ENCODE data around the gene IGF2BP1. TPM values are rescaled to one million over a fixed set of nuclear protein-coding genes. Genes with fewer than 3 reads are reported as not detected.

IGF2BP1 gene
- total and polyA plus RNA-seq, 2 of the 8 experiments (the other 6 are each of a cell fraction or from before 2014, with no cell fraction given): 41.6 to 513 TPM

GRCh38 chr17:49036270-49036626, 39.1 kb downstream of the IGF2BP1 start:
- CTCF ChIA-PET (ENCODE audit: partially characterized antibody): interaction anchor here (0.6 to 10.6 kb wide), 38 partner anchors 9 to 400 kb away, joined by 3 to 222 read pairs (median 7); partner anchors contain the start of genes ATP5MC1, IGF2BP1, SNF8 and UBE2Z
- Histone ChIP-seq H3K9ac (replicated peaks in 1 of 4; ENCODE audit: extremely low read depth in 1 of 4, low read depth in 3 of 4, low read length in 3 of 4) (no peak overlapping the region), H3K27ac (ENCODE audit: low read depth, low read length) (no peak overlapping the region), H2BK15ac (ENCODE audit: low read length) (no peak overlapping the region), H2BK20ac (ENCODE audit: low read length) (no peak overlapping the region), H3K4ac (replicated peaks; ENCODE audit: insufficient read length, low read depth, low read length) (no peak overlapping the region), H3K23me2 (ENCODE audit: low read depth, low read length) (no peaks in the 10 kb centered on the region), H3K56ac (replicated peaks; ENCODE audit: insufficient read length, low read depth, low read length) (no peak overlapping the region), H3K14ac (ENCODE audit: insufficient read length) (no peak overlapping the region), H3K9me3 (ENCODE audit: insufficient read depth in 2 of 2, low read depth in 1 of 2, low read length in 1 of 2) (no peaks in the 10 kb centered on the region), H3K23ac (ENCODE audit: insufficient read length) (no peak overlapping the region), H3K79me2 (ENCODE audit: control insufficient read depth in 1 of 2, insufficient read depth in 2 of 2, low read length in 2 of 2) (peaks cover 0 to 26% of the 10 kb centered on the region in 2 experiments; a peak in 2 of 4 replicates), H4K91ac (replicated peaks; ENCODE audit: insufficient read length, low read length) (no peak overlapping the region), H2BK5ac (ENCODE audit: low read depth, low read length) (no peak overlapping the region), H3K36me3 (ENCODE audit: control insufficient read depth in 2 of 4, insufficient read depth in 4 of 4, low read length in 3 of 4) (peaks cover 35 to 77% (median 56%) of the 10 kb centered on the region in 4 experiments), H4K8ac (ENCODE audit: extremely low read depth, insufficient read depth, low read length) (peak overlapping the region; percentile 53; the same call in 1 of the 2 replicates), H3K79me1 (ENCODE audit: low read depth, low read length) (peaks cover 9% of the 10 kb centered on the region), H3K18ac (ENCODE audit: extremely low read depth, low read length) (no peak overlapping the region), H3K27me3 (replicated peaks in 1 of 4; ENCODE audit: control insufficient read depth in 3 of 4, extremely low read depth in 1 of 4, insufficient read depth in 3 of 4, low read length in 3 of 4) (no peaks in the 10 kb centered on the region), H4K20me1 (replicated peaks in 1 of 2; ENCODE audit: control insufficient read depth in 1 of 2, insufficient read depth in 2 of 2, low read length in 2 of 2) (peaks cover 0 to 11% of the 10 kb centered on the region in 2 experiments), H3K4me1 (replicated peaks in 1 of 4; ENCODE audit: control insufficient read depth in 3 of 4, insufficient read depth in 4 of 4, low read length in 3 of 4) (peaks cover 2 to 8% (median 5%) of the 10 kb centered on the region in 4 experiments; a peak in 3 of 7 replicates), H4K5ac (ENCODE audit: insufficient read length, low read depth, low read length) (no peak overlapping the region), H2AK5ac (ENCODE audit: low read depth, low read length) (no peak overlapping the region), H2AFZ (ENCODE audit: low read length) (no peak overlapping the region), H2BK12ac (ENCODE audit: low read depth, low read length) (no peak overlapping the region), H3K4me3 (ENCODE audit: extremely low read depth in 1 of 4, insufficient read depth in 2 of 4, low read depth in 3 of 4, low read length in 4 of 4) (no peak overlapping the region), H3K4me2 (ENCODE audit: insufficient read depth in 1 of 2, low read depth in 2 of 2, low read length in 2 of 2) (no peak overlapping the region; a peak in 1 of 4 replicates), H2BK120ac (replicated peaks; ENCODE audit: low read depth, low read length) (no peak overlapping the region)
- FAIRE-seq: no peak
- POLR2A ChIA-PET (ENCODE audit: partially characterized antibody): interaction anchor here (0.7 to 10.6 kb wide), 21 partner anchors 15 to 144 kb away, joined by 3 to 141 read pairs (median 4); partner anchors contain the start of genes ATP5MC1, IGF2BP1, SNF8 and UBE2Z
- 95% methylated on average over 13 of the region's 13 CpGs; no CpG with 5 or more reads in 1 of the 2 experiments for WGBS, 2 experiments (ENCODE audit: extremely low coverage in 1 of 2, insufficient coverage in 1 of 2, insufficient read length in 1 of 2, insufficient replicate concordance in 2 of 2, low coverage in 1 of 2, low lambda C conversion rate in 2 of 2, missing lambda C conversion rate in 1 of 2)
- TF ChIP-seq POU5F1 (IDR thresholded peaks at IDR 0.05; ENCODE audit: low read depth, low read length) (no peak), GABPA (IDR thresholded peaks at IDR 0.05; ENCODE audit: borderline replicate concordance, insufficient read depth, low read length) (no peak), ZNF274 (IDR thresholded peaks at IDR 0.05; ENCODE audit: borderline replicate concordance, extremely low read depth, low read length) (no peak), CEBPB (IDR thresholded peaks at IDR 0.05; ENCODE audit: low read depth, low read length) (no peak), RXRA (IDR thresholded peaks at IDR 0.05; ENCODE audit: insufficient read depth, low read depth, low read length) (no peak), NRF1 (IDR thresholded peaks at IDR 0.05; ENCODE audit: low read depth, low read length) (no peak), EP300 (IDR thresholded peaks at IDR 0.05; ENCODE audit: borderline replicate concordance in 1 of 2, low read depth in 2 of 2, low read length in 2 of 2) (no peak), RBBP5 (IDR thresholded peaks at IDR 0.05; ENCODE audit: borderline replicate concordance, low read depth, low read length) (no peak), KDM4A (IDR thresholded peaks at IDR 0.05; ENCODE audit: low read depth, low read length, severe bottlenecking) (no peak)
- no peak for DNase-seq (ENCODE audit: low read depth in 1 of 2, low spot score in 2 of 2)
